NCI-H2171 treated with DMSO at 0.1 percent for 48 hours (cell line): Measurements from ENCODE around the gene CD84.
"Not testable (repeated sequence)": the region's sequence is repeated elsewhere in the genome, so short reads cannot be mapped to it uniquely, and the experiment has no call there.

Source experiments
- DNase-seq: peaks from one replicate; lab custom pipeline; 2025; lab: John Stamatoyannopoulos, UW

The CD84 gene

GRCh38 chr1:160579216-160579701 is at the start of gene CD84:
CD84 (minus strand) TSS chr1:160579496; CDS start chr1:160579437, 59 bp downstream.
- no peak for DNase-seq

GRCh38 chr1:160628799-160629263 is 49.5 kb upstream of the CD84 start:
- DNase-seq, result no peak

- DNase-seq, result not testable (repeated sequence)
These were observed 48.5 kb upstream of the CD84 start for GRCh38 chr1:160627677-160628289.

- no peak for DNase-seq
These were observed 47.4 kb upstream of the CD84 start for GRCh38 chr1:160626509-160627342.

GRCh38 chr1:160625725-160626498 is 46.6 kb upstream of the CD84 start:
- no peak for DNase-seq

- DNase-seq, result no peak
These were observed 46.0 kb upstream of the CD84 start for GRCh38 chr1:160625321-160625720.

GRCh38 chr1:160624464-160624863 is 45.2 kb upstream of the CD84 start:
- no peak for DNase-seq

- DNase-seq, result no peak
These were observed 44.6 kb upstream of the CD84 start for GRCh38 chr1:160623862-160624261.

- no peak for DNase-seq
These were observed 43.9 kb upstream of the CD84 start for GRCh38 chr1:160623227-160623633.

GRCh38 chr1:160622501-160623226 is 43.4 kb upstream of the CD84 start:
- DNase-seq, result no peak

- DNase-seq, result no peak
These were observed 42.5 kb upstream of the CD84 start for GRCh38 chr1:160621633-160622413.

- no peak for DNase-seq
These were observed 41.8 kb upstream of the CD84 start for GRCh38 chr1:160620942-160621632.

GRCh38 chr1:160619742-160620277 is 40.5 kb upstream of the CD84 start:
- no peak for DNase-seq

GRCh38 chr1:160618763-160619274 is 39.5 kb upstream of the CD84 start:
- DNase-seq, result peak; percentile 18

GRCh38 chr1:160618327-160618726 is 39.0 kb upstream of the CD84 start:
- no peak for DNase-seq

GRCh38 chr1:160615660-160616059 is 36.4 kb upstream of the CD84 start:
- DNase-seq, result no peak

GRCh38 chr1:160614410-160614809 is 35.1 kb upstream of the CD84 start:
- no peak for DNase-seq

GRCh38 chr1:160612613-160613218 is 33.4 kb upstream of the CD84 start:
- DNase-seq, result no peak

- DNase-seq, result no peak
These were observed 31.4 kb upstream of the CD84 start for GRCh38 chr1:160610569-160611242.
